Measurements from ENCODE around the gene C1QL2.

C1QL2 gene

GRCh38 chr2:119156105-119156890 lies 2.3 kb downstream of the C1QL2 start:
- H3K4me3 ChIP-seq (ENCODE audit: low read depth, low read length), result no peak overlapping the region
- TF ChIP-seq CTCF (IDR thresholded peaks at IDR 0.05; ENCODE audit: low read depth, low read length), result no peak

GRCh38 chr2:119155633-119156032 lies 2.9 kb downstream of the C1QL2 start:
- no peak overlapping the region for H3K4me3 ChIP-seq (ENCODE audit: low read depth, low read length)
- TF ChIP-seq CTCF (IDR thresholded peaks at IDR 0.05; ENCODE audit: low read depth, low read length), result no peak

GRCh38 chr2:119154076-119154475 lies 4.5 kb downstream of the C1QL2 start:
- TF ChIP-seq CTCF (IDR thresholded peaks at IDR 0.05; ENCODE audit: low read depth, low read length), result no peak
- H3K4me3 ChIP-seq (ENCODE audit: low read depth, low read length), result no peak overlapping the region

GRCh38 chr2:119149611-119150010 lies 8.9 kb downstream of the C1QL2 start:
- no peak for TF ChIP-seq CTCF (IDR thresholded peaks at IDR 0.05; ENCODE audit: low read depth, low read length)
- H3K4me3 ChIP-seq (ENCODE audit: low read depth, low read length), result no peak overlapping the region

GRCh38 chr2:119147776-119148715 lies 10.5 kb downstream of the C1QL2 start:
- no peak for TF ChIP-seq CTCF (IDR thresholded peaks at IDR 0.05; ENCODE audit: low read depth, low read length)
- no peak overlapping the region for H3K4me3 ChIP-seq (ENCODE audit: low read depth, low read length)

GRCh38 chr2:119144806-119145205 lies 13.7 kb downstream of the C1QL2 start:
- no peak for TF ChIP-seq CTCF (IDR thresholded peaks at IDR 0.05; ENCODE audit: low read depth, low read length)
- no peak overlapping the region for H3K4me3 ChIP-seq (ENCODE audit: low read depth, low read length)

GRCh38 chr2:119142824-119143223 lies 15.7 kb downstream of the C1QL2 start:
- no peak for TF ChIP-seq CTCF (IDR thresholded peaks at IDR 0.05; ENCODE audit: low read depth, low read length)
- H3K4me3 ChIP-seq (ENCODE audit: low read depth, low read length), result no peak overlapping the region
